NCI-H748 (cell line): Measurements from ENCODE around the gene DET1.
A peak's percentile ranks its signal among the peaks of the same experiment; 100 is the strongest.
"Not testable (repeated sequence)": the region's sequence is repeated elsewhere in the genome, so short reads cannot be mapped to it uniquely, and the experiment has no call there.

Experiments
- DNase-seq: peaks from one replicate; lab custom pipeline; 2025; ENCODE audit not compliant: unreplicated experiment; lab: John Stamatoyannopoulos, UW

DET1 gene

DNA sequence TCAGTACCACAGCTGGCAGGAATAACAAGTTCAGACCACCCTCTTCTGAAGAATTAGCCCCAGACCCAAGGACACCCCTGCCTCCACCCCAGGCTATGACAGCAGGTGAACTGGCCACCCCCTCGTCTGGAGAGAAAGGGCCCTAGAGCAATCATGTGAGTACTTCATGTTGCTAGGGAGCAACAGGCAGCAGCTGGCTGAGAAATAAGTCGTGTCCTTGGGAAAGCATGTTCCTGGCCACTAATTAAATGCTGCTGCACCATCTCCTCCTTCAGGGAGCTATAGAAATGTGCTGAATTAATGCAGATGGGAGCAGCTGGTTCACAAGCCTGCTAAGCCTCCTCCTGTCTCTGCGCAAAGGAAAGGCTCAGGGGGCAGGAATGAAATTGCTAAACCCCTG lies 47.5 kb downstream of the DET1 start:
- no peak for DNase-seq

DNA sequence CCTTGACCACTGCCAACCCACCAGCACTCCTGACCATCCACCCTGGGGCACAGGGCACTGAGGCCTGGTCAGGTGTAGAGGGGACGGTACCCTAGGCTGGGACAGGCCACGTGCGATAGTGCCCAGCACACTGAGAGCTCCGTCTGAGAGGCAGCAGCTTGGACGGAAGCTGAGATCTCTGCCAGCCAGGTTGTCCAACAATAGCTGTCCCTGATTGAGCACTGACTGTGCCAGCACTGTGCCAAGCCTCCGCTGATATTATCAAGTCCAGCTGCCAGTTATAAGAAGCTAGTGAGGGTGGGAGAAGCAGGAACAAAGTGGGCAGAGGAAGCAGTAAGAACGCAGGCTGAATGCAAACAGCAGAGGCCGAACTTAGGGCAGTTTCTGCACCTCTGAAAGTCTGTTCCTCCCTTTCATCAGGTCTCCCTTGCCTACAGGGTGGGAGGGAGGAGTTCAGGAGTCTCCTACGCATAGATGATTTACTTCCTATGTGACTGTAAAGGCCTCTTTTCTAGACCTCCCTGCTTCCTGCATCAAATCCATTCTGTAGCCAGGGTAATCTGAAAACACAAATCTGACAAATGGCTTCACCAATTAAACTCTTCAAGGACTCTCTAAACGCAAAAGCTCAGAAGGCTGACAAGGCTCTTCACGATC lies 49.2 kb downstream of the DET1 start:
- no peak for DNase-seq

GRCh38 chr15:88493844-88494243 lies 52.6 kb downstream of the DET1 start:
- no peak for DNase-seq

- peak; percentile 55 for DNase-seq
Observed at GRCh38 chr15:88491158-88491557, 55.3 kb downstream of the DET1 start.

DNA sequence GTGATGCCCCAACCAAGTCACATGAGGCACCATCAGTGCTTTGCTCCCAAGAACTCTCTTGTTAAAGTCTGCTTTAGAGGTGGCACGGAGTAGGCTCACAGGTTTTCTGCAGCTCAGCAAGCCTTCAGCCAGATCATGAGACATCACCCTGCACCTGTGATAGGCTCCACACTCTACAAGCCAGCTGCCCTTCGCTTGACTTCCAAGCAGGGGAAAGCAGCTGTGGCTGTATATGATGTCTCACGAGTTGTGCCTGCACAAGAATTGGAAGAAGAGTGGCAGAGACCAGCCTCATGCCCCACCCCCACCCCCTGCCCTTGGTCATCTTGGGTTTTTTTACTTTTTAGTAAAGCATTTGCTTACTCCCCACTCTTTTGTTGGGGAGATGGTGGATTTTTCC lies 56.4 kb downstream of the DET1 start:
- DNase-seq, result no peak

- no peak for DNase-seq
Observed at GRCh38 chr15:88489321-88489720, 57.2 kb downstream of the DET1 start.

DNA sequence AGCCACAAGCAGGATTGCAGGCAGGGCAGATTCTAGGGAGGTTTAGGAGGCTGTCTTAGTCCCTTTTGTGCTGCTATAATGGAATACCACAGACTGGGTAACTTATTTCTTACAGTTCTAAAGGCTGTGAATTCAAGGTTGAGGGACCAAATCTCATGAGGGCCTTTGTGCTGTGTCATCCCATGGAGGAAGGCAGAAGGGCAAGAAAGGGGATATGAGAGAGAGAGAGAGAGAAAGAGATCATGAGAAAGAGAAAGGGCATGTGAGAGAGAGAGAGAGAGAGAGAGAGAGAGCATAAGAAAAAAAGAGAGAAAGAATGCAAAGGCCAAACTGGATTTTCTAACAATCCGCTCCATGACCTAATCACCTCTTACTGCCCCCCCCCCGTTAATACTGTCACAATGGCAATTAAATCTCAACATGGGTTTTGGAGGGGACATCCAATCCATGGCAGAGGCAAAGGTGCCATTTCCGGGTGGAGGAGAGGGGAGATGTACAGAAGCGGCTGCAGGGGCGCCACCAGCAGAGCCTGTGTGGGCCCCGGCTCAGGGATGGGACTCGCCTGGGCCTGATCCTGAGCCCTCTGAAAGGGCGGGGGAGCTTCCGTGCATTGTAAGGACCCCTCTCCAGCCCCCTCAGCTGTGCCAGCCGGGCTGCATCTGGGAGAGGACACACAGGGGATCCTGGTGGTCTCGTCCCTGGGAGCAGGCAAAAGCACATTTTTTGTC lies 58.5 kb downstream of the DET1 start:
- DNase-seq, result no peak

- no peak for DNase-seq
Observed at GRCh38 chr15:88487178-88487795, 59.2 kb downstream of the DET1 start.

DNA sequence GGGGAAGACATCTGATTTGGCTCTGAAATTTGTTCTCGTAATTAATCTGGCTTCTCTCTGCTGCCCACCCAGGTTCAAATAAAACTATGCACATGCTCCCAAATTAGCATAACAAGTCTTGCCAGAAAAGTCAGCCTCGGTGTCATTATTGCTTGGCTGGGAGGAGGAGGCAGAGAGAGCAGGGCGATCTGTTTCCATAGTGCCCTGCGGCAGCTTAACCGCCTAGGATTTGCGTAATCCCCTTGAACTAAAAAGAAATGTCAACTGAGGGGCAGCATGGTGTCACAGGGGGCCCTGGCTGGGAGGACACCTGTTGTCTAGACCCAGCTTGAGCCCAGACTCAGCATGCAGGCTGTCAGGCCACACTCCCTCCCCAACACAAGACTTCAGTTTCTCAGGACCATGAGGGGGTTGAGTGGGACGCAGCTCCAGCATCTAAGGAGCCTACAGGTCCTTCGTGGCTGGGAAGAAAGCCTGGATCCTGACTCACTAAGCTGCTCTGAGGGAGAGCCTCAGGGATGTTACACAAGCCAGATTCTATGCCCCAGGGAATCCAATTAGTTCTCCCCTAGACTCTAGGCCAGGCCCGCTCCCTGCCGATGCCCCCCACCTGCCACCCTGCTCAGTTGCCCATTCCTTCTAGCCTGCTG lies 61.7 kb downstream of the DET1 start:
- peak; percentile 7 for DNase-seq

DNA sequence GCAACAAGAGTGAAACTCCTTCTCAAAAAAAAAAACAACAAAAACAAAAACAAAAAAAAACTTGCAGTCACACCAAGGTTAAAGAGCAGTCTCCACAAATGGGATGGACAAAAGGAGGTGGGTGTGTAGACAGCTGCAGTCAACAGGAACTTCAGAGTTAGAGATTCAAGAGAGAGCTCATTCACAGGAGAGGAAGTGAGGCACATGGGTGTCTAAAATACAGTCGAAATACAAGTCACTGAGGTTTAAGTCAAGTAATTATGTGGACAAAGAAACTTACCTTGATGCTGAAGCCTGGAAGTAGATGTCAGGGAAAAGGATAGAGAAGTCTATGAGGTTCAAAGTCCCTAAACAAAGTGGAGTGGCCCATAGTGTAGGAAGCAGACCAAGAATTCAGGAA lies 64.2 kb downstream of the DET1 start:
- no peak for DNase-seq

- no peak for DNase-seq
Observed at GRCh38 chr15:88480981-88481380, 65.5 kb downstream of the DET1 start.

GRCh38 chr15:88479169-88479568 lies 67.3 kb downstream of the DET1 start:
- no peak for DNase-seq

GRCh38 chr15:88477904-88478303 lies 68.6 kb downstream of the DET1 start:
- no peak for DNase-seq

DNA sequence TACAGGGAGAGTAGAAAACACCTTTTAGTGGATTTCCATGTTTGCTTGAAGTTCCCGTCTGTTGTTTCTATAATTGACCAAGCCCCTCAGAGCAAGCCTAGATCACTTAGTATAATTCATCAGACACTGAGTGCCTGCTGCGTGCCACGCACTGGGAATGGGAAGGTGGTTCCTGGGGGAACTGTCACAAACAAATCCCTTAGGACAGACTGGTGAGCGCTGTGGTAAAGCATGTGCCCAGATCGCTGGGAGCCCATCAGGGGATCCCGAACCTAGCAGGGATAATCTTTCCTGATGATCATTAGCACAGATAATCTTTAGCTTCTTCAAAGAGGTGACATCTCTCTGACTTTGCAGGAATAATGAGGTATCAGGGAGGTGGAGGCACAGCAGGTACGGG lies 69.4 kb downstream of the DET1 start:
- no peak for DNase-seq

DNA sequence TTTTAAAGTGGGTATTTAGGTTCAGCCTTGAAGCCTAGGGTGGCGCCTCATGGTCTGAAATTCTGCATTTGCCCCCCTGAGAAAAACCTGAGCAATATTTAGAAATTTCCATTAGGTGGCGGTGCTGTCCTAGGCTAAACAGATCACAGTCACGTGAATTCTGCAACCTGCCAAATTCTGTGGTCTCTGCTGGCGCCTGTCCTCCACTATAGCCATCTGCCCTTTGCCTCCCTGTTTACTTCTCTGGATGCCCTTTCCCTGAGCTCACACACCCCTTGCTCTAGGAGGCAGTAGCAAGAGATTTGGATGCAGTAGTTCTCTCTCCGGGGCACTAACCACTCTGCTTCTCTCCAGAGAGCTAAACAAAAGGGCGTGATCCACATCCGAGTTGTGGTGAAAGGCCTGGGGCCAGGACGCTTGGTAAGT lies 69.8 kb downstream of the DET1 start:
- DNase-seq, result peak; percentile 42

GRCh38 chr15:88473661-88474293 lies 72.7 kb downstream of the DET1 start:
- DNase-seq, result not testable (repeated sequence)

DNA sequence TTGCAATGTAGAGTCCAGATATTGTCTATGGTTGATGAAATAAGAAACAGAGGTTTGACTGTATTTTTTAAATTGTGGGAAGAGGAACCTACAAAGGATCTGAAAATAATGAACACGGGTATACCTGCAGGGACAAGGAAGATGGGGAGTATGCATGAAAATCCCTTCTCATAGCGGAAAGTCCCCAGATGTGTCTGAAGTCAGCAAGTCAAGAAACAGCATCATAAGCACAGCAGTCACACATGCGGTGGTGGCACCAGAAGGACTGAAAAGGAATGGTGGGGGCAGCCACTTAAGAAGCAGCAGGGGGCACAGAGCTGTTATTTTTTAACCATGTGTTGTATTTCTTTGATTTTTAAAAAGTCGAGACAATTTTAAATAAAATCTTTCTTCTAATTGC lies 74.3 kb downstream of the DET1 start:
- DNase-seq, result no peak

GRCh38 chr15:88470625-88471372 lies 75.7 kb downstream of the DET1 start:
- no peak for DNase-seq

DNA sequence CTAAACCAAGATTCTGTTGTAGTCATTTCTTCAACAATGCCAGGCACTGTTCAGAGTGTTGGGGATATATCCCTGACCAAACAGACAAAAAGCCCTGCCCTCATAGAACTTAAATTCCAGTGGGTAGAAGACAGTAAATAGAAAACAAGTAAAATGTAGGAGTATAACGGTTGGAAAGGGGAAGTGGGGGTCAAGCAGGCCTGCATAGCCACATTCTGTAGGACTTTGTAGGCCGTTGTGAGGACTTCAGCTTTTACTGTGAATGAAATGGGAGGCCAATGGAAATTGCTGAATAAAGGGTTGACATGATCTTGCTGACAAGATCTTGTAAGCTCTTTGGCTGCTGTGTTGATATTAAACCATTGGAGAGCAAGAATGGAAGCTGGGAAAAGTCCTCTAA lies 77.2 kb downstream of the DET1 start:
- no peak for DNase-seq

- not testable (repeated sequence) for DNase-seq
Observed at GRCh38 chr15:88468721-88469120, 77.8 kb downstream of the DET1 start.
